Stromal cell of bone marrow (primary cell): Measurements from ENCODE around the gene KIT.
"Not testable (repeated sequence)": the region's sequence is repeated elsewhere in the genome, so short reads cannot be mapped to it uniquely, and the experiment has no call there.

Experiments
- DNase-seq: peaks from one replicate; pipeline ENCODE4 v3.0.0-alpha.2; 2012; ENCODE audit warnings: low read depth

KIT gene

GRCh38 chr4:54657551-54658251 lies at the start of gene KIT:
Gene KIT, plus strand, starts transcription at chr4:54657957. Its CDS starts 58 bp downstream, at chr4:54658015.
- no peak for DNase-seq

GRCh38 chr4:54609310-54609709 lies 48.4 kb upstream of the KIT start:
- DNase-seq: no peak

GRCh38 chr4:54614149-54614548 lies 43.6 kb upstream of the KIT start:
- DNase-seq: no peak

- DNase-seq: no peak
These were observed 37.0 kb upstream of the KIT start for GRCh38 chr4:54620773-54621172.

- DNase-seq: peak; percentile 22
These were observed 32.4 kb upstream of the KIT start for GRCh38 chr4:54625391-54625790.

- no peak for DNase-seq
These were observed 31.6 kb upstream of the KIT start for GRCh38 chr4:54626113-54626512.

- DNase-seq: no peak
These were observed 25.2 kb upstream of the KIT start for GRCh38 chr4:54632537-54632936.

- DNase-seq: not testable (repeated sequence)
These were observed 24.5 kb upstream of the KIT start for GRCh38 chr4:54633102-54633740.

- no peak for DNase-seq
These were observed 22.4 kb upstream of the KIT start for GRCh38 chr4:54635318-54635717.

- no peak for DNase-seq
These were observed 20.4 kb upstream of the KIT start for GRCh38 chr4:54637325-54637724.

- DNase-seq: not testable (repeated sequence)
These were observed 16.7 kb upstream of the KIT start for GRCh38 chr4:54641101-54641500.

GRCh38 chr4:54643172-54643571 lies 14.6 kb upstream of the KIT start:
- no peak for DNase-seq

- DNase-seq: no peak
These were observed 13.6 kb upstream of the KIT start for GRCh38 chr4:54643958-54644751.

- DNase-seq: no peak
These were observed 11.9 kb upstream of the KIT start for GRCh38 chr4:54645830-54646229.

GRCh38 chr4:54647070-54647469 lies 10.7 kb upstream of the KIT start:
- no peak for DNase-seq

- no peak for DNase-seq
These were observed 6.7 kb upstream of the KIT start for GRCh38 chr4:54651050-54651449.

GRCh38 chr4:54654753-54655152 lies 3.0 kb upstream of the KIT start:
- DNase-seq: no peak

- no peak for DNase-seq
These were observed 589 bp upstream of the KIT start for GRCh38 chr4:54657185-54657550.

GRCh38 chr4:54658252-54659093 lies 716 bp downstream of the KIT start:
- DNase-seq: peak; percentile 4

- no peak for DNase-seq
These were observed 1.6 kb downstream of the KIT start for GRCh38 chr4:54659313-54659712.

- no peak for DNase-seq
These were observed 2.2 kb downstream of the KIT start for GRCh38 chr4:54659749-54660535.
